Measurements from ENCODE around the gene CERS6. TPM values are rescaled to one million over a fixed set of nuclear protein-coding genes. Genes with fewer than 3 reads are reported as not detected.

Gene CERS6
- total and polyA plus RNA-seq, 2 of the 8 experiments (the other 6 are each of a cell fraction or from before 2014, with no cell fraction given): 6.8 to 28.2 TPM

GRCh38 chr2:168543037-168543436, 87.0 kb downstream of the CERS6 start:
- Histone ChIP-seq H3K27me3 (replicated peaks in 1 of 4; ENCODE audit: control insufficient read depth in 3 of 4, extremely low read depth in 1 of 4, insufficient read depth in 3 of 4, low read length in 3 of 4) (no peaks in the 10 kb centered on the region), H3K56ac (replicated peaks; ENCODE audit: insufficient read length, low read depth, low read length) (no peak overlapping the region), H3K23me2 (ENCODE audit: low read depth, low read length) (no peaks in the 10 kb centered on the region), H3K9me3 (ENCODE audit: insufficient read depth in 2 of 2, low read depth in 1 of 2, low read length in 1 of 2) (peaks cover 0 to 3% of the 10 kb centered on the region in 2 experiments; a peak in 1 of 4 replicates), H3K23ac (ENCODE audit: insufficient read length) (no peak overlapping the region), H3K18ac (ENCODE audit: extremely low read depth, low read length) (no peak overlapping the region), H4K8ac (ENCODE audit: extremely low read depth, insufficient read depth, low read length) (no peak overlapping the region), H2BK20ac (ENCODE audit: low read length) (no peak overlapping the region), H2BK15ac (ENCODE audit: low read length) (0 out of 2 replicates have a peak overlapping the region, but pooled peaks have one; percentile 41), H2BK120ac (replicated peaks; ENCODE audit: low read depth, low read length) (no peak overlapping the region), H3K9ac (replicated peaks in 1 of 4; ENCODE audit: extremely low read depth in 1 of 4, low read depth in 3 of 4, low read length in 3 of 4) (no peak overlapping the region), H4K20me1 (replicated peaks in 1 of 2; ENCODE audit: control insufficient read depth in 1 of 2, insufficient read depth in 2 of 2, low read length in 2 of 2) (no peaks in the 10 kb centered on the region), H3K36me3 (ENCODE audit: control insufficient read depth in 2 of 4, insufficient read depth in 4 of 4, low read length in 3 of 4) (0 out of 8 replicates have a peak, but pooled peaks cover 0 to 3% (median 0%) of the 10 kb centered on the region in 4 experiments), H2BK5ac (ENCODE audit: low read depth, low read length) (no peak overlapping the region), H3K14ac (ENCODE audit: insufficient read length) (no peak overlapping the region), H3K4me3 (ENCODE audit: extremely low read depth in 1 of 4, insufficient read depth in 2 of 4, low read depth in 3 of 4, low read length in 4 of 4) (no peak overlapping the region), H3K4me2 (ENCODE audit: insufficient read depth in 1 of 2, low read depth in 2 of 2, low read length in 2 of 2) (no peak overlapping the region), H4K91ac (replicated peaks; ENCODE audit: insufficient read length, low read length) (no peak overlapping the region), H3K4me1 (replicated peaks in 1 of 4; ENCODE audit: control insufficient read depth in 3 of 4, insufficient read depth in 4 of 4, low read length in 3 of 4) (peaks cover 0 to 6% (median 2%) of the 10 kb centered on the region in 4 experiments; a peak in 4 of 7 replicates), H3K27ac (ENCODE audit: low read depth, low read length) (no peak overlapping the region), H2BK12ac (ENCODE audit: low read depth, low read length) (no peak overlapping the region), H4K5ac (ENCODE audit: insufficient read length, low read depth, low read length) (no peak overlapping the region), H2AFZ (ENCODE audit: low read length) (no peak overlapping the region), H3K79me1 (ENCODE audit: low read depth, low read length) (peaks cover 4% of the 10 kb centered on the region), H3K79me2 (ENCODE audit: control insufficient read depth in 1 of 2, insufficient read depth in 2 of 2, low read length in 2 of 2) (peaks cover 0 to 79% of the 10 kb centered on the region in 2 experiments; a peak in 2 of 4 replicates), H3K4ac (replicated peaks; ENCODE audit: insufficient read length, low read depth, low read length) (no peak overlapping the region), H2AK5ac (ENCODE audit: low read depth, low read length) (no peak overlapping the region)
- no peak for FAIRE-seq
- ChIA-PET CTCF (ENCODE audit: partially characterized antibody) (interaction anchor here (0.8 kb wide), 1 partner anchor 49 kb away, joined by 3 read pairs; no protein-coding TSS in a partner anchor), POLR2A (ENCODE audit: partially characterized antibody) (no interaction called here)
- TF ChIP-seq PHF8 (conservative IDR thresholded peaks at IDR 0.05; ENCODE audit: low read depth, low read length): no peak
- no peak for TF ChIP-seq ASH2L (IDR thresholded peaks at IDR 0.05; ENCODE audit: low read length)
- no peak for TF ChIP-seq SIX5 (IDR thresholded peaks at IDR 0.05; ENCODE audit: low read depth, low read length)
- 86% methylated on average over 4 of the region's 4 CpGs; no CpG with 5 or more reads in 1 of the 2 experiments for WGBS, 2 experiments (ENCODE audit: extremely low coverage in 1 of 2, insufficient coverage in 1 of 2, insufficient read length in 1 of 2, insufficient replicate concordance in 2 of 2, low coverage in 1 of 2, low lambda C conversion rate in 2 of 2, missing lambda C conversion rate in 1 of 2)
- DNase-seq (ENCODE audit: low read depth in 1 of 2, low spot score in 2 of 2): no peak
